Endometrial microvascular endothelial cells (primary cell): ENCODE data around the gene FCMR. TPM values are rescaled to one million over a fixed set of nuclear protein-coding genes. Genes with fewer than 3 reads are reported as not detected.

Experiments used
- in situ Hi-C: cut with HindIII; loops from 2 replicates; pipeline ENCODE4 v1.10.0; 2017; ENCODE audit warnings: low sequenced_read_pairs, low pct_unique_long_range_greater_than_20kb; ENCODE audit errors: inconsistent ontology term
- total RNA-seq: library from RNA; depleted of rRNA; stranded (reverse); fragments of >200 nt; gene quantifications from one replicate; pipeline ENCODE4 v1.2.3, GENCODE V29; 2015; ENCODE audit errors: inconsistent ontology term

Gene FCMR
- total RNA-seq, 1 donor from 2014 or later, result not detected

DNA sequence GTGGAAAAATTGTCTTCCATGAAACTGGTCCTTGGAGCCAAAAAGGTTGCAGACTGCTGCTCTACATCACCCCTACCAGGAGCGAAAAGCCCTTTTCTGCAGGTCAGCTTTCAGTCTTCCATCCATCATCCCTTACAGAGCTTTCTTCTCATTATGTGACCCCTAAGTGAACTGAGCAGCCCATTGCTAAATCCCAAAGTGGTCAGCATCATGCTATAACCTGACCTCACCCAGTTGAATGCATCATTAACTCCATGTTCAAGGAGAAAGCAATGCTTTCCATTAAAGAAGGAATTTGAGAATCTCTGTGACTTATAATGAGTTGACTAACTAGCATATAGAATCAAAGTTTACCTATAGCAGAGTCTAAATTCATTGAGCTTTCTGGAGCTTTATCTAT is 34.9 kb downstream of the FCMR start:
- in situ Hi-C loops, result no loop called here

DNA sequence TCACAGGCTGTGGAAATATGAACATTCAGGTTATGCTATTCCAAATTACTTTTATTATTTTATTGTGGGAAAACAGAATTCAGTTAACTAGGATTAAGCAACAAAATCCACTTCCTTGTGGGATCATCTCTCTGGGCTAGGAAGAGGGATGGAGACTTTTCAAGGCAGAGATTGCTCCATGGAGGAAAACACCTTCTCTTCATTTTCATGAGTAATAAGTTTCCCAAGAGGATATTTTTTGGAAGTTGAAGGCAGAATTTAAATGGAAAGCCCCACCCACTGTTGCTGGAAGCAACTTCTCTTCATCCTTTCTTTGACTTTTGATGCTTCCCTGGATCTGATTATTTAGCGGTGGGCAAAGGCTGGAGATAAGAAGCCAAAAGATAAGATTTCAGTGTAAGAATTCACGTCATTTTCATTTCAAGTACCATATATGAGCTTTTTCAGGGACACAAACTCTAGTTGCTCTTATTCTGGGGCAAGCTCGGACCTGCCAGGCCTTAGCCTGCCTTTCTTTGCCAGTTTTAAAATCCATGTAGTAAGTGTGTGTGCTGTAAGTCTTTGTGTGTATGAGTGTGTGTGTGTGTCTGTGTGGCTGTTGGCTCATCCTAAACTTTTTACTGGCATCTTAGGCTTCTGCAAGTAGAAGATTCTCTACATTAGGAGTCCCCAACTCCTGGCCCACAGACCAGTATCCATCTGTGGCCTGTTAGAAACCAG is 36.2 kb downstream of the FCMR start:
- in situ Hi-C loops, result no loop called here

DNA sequence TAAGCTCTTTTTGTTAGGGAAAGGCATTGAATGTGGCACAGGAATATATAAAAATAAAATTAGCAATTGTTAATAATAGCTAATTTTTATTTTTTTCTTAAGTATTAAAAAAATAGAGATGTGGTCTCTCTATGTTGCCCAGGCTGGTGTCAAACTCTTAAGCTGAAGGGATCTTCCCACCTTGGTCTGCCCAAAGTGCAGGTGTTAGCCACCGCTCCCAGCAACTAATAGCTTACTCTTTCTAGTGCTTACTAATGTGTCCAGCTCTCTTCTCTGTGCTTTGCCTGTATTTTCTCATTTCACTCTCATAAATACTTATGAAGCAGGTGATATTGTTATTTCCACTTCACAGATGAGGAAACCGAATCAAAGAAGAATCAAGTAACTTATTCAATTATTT is 37.9 kb downstream of the FCMR start:
- in situ Hi-C loops, result no loop called here

DNA sequence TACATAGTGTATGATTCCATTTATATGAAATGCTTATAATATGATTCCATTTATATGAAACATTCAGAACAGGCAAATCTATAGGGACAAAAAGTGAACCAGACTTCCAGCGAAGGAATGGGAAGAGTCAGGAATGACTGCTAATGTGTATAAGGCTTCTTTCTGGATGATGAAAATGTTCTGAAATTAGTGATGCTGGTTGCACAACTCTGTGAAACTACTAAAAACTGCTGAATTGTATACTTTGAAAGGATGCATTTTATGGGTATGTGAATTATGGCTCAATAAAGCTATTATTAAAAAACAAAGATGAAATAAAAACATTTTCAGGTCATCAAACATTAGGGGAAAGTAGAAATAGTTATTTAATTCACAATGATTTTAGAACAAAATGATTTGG is 38.6 kb downstream of the FCMR start:
- in situ Hi-C loops, result no loop called here

DNA sequence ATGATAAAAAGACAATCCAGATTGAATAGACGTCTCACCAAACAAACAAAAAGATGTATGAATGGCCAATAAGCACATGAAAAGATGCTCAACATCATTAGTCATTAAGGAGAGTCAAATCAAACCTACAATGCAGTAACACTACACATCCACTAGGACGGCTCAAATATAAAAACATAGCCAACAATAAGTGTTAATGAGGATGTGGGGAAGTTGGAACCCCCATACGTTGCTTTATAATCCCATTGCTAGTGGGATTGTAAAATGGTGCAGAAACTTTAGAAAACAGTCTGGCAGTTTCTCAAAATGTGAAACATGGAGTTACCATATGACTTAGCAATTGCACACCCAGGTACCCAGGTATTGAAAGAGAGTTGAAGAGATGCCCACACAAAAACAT is 39.2 kb downstream of the FCMR start:
- in situ Hi-C loops, result no loop called here

DNA sequence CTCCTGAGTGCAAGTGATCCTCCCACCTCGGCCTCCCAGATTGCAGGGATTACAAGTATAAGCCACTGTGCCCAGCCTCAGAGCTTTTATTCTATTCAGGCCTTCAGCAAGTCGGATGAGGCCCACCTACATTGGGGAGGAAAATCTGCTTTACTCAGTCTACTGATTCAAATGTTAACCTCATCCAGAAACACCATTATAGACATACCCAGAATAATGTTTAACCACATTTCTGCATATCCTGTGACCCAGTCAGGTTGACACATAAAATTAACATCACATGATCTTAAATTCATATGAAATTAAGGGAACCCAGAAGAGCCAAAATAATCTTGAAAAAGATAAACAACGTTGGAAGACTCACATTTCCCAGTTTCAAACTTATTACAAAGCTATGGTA is 41.4 kb downstream of the FCMR start:
- in situ Hi-C loops, result no loop called here

DNA sequence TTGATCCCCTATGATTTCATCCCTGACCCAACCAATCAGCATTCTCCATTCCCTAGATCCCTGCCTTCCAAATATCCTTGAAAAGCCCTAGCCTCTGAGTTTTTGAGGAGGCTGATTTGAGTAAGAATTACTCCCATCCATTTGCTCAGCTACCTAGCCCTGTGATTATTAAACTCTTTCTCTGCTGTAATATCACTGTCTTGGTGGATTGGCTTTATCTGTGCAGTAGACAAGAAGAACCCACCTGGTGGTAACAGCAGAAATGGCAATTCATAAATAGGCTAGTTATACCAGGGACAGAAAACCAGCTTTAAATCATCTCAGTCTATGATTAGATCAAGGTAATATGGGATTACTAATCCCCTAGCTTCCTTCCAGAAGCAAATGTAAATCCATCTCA is 43.3 kb downstream of the FCMR start:
- in situ Hi-C loops, result no loop called here

DNA sequence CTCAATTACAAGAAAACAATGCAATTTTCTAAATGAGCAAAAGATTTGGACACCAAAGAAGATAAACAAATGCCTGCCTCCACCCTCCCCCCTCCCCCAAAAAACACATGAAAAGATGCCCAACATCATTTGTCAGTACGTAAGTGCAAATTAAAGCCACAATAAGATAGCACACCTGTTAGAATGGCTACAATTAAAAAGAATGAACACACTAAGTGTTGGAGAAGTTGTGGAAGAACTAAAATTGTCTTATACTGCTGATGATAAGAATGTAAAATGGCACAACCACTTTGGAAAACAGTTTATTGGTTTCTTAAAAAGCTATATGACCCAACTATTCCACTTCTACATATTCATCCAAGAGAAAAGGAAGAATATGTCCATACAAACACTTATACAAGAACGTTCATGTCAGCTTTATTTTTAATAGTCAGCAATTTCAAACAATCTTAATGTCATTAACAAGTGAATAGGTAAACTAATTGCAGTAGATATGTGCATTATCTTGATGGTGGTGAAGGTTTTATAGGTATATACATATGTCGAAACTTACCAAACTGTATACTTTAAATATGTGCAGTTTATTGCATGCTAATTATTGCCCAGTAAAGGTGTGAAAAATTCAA is 45.9 kb downstream of the FCMR start:
- in situ Hi-C loops, result no loop called here

DNA sequence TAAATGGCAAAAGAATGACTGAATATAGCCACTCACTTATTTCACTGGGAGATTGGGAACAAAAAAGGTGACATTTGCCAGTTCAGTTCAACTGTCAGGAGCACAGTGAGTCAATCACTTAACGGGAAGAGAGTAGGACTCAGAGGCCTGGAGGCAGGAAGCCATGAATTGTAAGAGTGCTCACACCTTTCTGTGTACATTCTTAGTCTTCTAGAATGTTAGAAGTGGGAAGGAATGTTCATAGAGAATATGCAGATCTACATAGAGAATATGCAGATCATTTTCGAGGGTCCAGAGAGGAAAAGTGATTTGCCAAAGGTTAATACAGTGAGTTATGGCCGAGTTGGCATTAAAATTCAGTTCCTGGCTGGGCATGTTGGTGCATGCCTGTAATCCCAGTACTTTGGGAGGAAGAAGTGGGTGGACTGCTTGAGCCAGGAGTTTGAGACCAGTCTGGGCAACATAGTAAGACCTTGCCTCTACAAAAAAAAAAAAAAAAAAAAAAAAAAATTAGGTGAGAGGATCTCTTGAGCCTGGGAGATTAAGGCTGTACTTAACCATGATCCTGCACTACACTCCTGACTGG is 48.0 kb downstream of the FCMR start:
- in situ Hi-C loops, result no loop called here

DNA sequence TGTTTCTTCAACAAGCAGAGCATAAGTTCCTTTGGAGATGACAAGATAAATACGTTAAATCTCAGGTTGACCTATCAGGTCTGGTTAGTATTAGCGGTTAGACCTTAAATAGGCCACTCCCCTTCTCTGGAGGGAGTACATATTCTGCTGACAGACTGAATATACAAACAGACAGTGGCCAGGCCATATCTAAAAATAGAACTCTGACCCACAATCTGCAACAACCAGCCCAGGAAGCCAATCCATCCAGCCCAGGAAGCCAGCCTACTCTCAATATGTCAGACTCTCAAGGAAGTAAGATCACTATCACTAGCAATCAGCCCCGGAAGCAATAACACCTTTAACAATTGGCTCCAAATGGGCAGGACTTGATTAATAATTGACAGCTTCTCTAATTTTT is 49.6 kb downstream of the FCMR start:
- in situ Hi-C loops, result no loop called here

DNA sequence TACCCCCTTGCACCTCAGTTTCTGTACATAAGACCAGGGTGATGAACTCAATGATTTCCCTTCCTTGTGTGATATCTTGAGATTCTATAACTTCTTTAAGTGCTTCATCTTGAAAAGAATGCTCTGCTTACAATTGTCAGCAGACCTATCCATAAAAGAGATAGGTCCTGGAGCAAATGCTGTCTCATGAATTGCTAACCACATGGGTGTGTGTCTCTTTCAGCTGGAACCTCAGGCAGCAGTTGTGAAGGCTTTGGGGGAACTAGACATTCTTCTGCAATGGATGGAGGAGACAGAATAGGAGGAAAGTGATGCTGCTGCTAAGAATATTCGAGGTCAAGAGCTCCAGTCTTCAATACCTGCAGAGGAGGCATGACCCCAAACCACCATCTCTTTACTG is 53.5 kb downstream of the FCMR start:
- in situ Hi-C loops, result no loop called here

DNA sequence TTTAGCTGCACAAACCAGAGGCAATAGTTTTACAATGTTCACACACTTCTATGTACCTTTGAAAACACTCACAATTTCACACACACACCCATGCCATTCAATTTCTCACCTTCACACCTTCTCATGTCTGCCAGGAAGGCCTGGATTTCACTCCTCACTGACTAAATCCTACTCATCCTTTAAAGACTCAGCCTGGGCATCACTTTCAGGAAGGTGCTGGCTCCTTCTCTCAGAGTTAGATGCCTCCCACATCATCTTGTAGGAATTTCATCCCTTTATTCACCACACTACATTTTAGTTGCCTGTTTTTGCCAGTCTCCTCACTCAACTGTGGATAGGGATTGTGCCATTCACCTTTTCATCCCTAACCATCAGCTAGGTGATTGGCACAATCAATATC is 54.0 kb downstream of the FCMR start:
- in situ Hi-C loops, result no loop called here

DNA sequence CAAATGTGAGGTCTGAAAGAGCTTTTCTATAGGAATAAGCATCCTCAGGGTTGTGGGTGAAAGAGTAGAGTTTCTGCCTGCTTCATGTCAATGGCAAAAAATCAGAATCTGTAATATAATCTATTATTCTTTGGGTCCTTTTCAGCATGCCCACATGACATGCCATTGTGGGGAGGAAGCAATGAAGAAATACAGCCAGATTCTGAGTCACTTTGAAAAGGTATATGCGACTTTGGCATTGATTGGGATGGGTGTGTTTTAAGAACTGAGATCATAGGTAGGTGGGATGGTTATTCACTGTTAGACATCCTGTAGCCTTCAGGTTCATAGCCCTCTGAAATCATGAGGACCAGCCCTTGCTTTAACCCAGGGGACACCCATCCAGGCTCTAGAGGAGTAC is 54.5 kb downstream of the FCMR start:
- in situ Hi-C loops, result no loop called here

DNA sequence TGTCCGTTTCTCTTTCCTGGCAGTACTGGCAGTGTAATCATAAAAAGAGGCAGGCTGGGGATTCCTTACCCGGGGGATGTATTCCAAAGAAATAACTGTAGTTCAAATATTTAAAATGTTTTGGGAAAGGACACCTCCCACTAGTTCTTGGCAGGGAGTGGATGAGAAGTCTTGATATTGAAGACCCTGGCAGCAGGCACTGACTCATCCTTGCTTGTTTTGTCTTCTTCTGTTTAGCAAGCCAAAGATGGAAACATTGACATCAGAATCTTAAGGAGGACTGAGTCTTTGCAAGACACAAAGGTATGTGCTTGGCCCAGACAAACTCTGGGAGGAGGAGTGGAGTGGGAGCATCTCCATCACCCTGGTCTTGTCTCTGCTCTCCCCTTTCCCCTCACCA is 55.7 kb downstream of the FCMR start:
- in situ Hi-C loops, result no loop called here

DNA sequence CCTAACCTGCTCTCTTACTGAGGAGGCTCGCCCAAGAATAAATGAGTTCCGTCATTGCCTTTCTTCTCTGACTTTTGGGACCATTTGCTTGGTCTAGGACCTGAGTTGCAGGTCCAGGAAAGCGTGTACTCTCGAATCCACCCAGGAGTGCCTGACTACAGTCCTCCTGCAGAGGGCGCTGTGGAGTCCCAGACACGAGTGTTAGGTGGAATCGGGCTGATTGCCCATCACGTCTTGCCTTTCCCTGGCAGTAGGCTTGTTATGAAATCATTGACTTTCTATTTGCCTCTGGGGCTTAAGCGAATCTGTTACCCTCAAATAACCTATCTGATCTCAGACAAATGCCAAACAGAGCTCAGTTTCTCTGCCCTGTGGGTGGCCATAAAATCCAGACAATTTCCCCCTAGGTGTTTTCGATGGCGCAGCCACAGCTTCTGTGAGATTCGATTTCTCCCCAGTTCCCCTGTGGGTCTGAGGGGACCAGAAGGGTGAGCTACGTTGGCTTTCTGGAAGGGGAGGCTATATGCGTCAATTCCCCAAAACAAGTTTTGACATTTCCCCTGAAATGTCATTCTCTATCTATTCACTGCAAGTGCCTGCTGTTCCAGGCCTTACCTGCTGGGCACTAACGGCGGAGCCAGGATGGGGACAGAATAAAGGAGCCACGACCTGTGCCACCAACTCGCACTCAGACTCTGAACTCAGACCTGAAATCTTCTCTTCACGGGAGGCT is 56.6 kb downstream of the FCMR start, which contains the start of gene IL20:
TSS of gene IL20 (plus strand) at position 685 of the 733 bp plus-strand sequence. CDS start 230 bp downstream, outside the sequence.
- in situ Hi-C loops, result no loop called here

DNA sequence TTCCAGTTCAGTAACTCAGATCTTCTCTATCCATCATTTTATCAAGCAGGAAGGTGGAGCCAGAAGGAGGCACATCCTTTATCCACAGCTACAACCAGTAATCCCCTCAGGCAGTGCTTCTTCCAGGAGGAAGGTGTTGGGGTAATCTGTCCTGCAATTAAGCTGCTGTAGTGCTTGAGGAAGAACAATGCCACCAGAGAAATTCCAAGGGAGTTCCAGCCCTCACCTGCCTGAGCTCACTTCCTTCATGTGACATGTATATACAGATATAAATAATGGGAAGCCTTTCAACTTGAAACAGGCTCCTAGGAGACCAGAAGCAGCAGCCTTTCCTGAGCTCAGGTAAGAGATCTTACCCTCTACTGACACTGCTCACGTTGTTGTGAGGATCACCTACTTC is 58.5 kb downstream of the FCMR start:
- in situ Hi-C loops, result no loop called here

DNA sequence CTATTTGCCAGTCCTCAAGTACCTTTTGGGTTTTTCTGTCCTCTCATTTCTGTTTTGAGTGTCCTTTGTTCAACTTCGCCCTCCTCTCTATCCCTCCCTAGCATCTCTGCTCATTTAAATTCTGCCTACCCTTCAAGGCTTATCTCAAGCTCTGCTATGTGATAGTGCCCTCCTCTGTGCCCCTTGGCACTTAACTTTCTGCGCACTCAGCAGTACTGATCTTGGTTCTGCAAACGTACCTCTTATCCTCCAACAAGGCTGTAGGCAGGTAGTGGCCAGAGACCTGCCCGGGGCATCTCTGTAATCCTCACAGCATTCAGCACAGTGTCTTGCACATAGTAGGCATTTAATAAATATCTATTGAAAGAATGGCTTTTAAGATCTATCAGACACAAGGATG is 61.6 kb downstream of the FCMR start:
- in situ Hi-C loops, result no loop called here

DNA sequence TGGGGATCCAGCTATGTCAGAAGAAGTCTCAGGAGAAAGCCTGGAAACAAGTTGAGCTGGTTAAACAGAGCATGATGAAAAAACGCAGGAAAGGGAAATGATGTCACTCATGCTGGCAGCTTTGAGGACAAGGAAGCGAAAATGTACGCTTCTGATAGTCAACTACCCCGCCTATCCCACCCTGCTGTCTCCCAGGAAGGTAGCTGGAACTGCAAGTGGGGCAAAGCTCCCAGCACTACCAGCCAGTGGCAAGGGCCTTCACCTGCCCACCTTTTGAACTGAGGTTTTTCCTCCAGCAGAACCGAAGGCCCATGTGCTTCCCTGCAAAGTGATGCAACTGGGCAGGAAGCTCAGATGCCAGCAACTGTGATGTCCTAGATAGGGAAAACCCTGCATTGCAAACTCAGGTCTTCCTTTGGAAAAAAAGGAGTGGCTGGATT is 62.6 kb downstream of the FCMR start:
- in situ Hi-C loops, result no loop called here

DNA sequence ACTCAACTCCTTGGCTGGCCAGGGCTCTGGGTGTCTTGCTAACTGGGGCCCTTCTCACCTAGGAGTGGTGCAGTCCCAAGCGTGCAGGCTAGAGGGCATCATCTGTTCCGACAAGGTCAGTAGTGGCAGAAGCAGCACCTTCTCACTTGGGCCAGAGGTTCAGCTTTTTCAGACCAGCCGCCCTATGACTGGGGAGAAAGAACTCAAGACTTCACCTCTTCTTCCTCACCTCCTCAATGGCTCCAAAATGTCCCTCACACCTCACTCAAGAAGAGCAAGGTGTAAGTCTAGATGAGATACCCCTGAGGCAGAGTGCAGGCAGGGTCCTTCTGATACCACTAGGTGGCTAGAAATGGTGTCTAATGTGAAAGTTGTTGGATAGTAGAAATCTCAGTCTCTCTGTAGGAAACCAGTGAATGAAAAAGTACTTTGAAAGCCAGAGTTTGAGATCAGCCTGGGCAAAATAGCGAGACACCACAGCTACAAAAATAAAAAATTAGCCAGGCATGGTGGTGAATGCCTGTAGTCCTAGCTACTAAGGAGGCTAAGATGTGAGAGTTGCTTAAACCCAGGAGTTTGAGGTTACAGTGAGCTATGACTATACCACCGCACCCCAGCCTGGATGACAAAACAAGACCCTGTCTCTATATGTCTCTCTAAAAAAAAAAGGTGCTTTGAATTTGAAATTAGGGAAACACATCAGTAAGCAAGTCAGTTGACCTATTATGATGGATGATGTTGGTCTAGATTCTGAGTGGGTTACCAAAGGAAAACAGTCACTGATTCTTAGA is 64.9 kb downstream of the FCMR start:
- in situ Hi-C loops, result no loop called here
